ENCODE data around the gene TNFAIP8. TPM values are rescaled to one million over a fixed set of nuclear protein-coding genes. Genes with fewer than 3 reads are reported as not detected.

TNFAIP8 gene
- total RNA-seq, 1 experiment from 2014 or later = 7.3 TPM

- Histone ChIP-seq H2AK5ac (ENCODE audit: insufficient read length, low read length) (no peak overlapping the region), H3K23ac (ENCODE audit: insufficient read length, low read depth, low read length) (no peak overlapping the region), H3K23me2 (ENCODE audit: insufficient read length, low read depth, low read length, poor library complexity, severe bottlenecking) (no peaks in the 10 kb centered on the region), H3K9ac (ENCODE audit: extremely low read depth, insufficient read length, low read length) (no peak overlapping the region), H2BK12ac (ENCODE audit: insufficient read length, low read depth, low read length) (no peak overlapping the region), H4K20me1 (ENCODE audit: control insufficient read depth, insufficient read depth, insufficient read length) (no peaks in the 10 kb centered on the region), H4K5ac (ENCODE audit: insufficient read length, low read depth, low read length) (no peak overlapping the region), H3K4me1 (ENCODE audit: insufficient read depth, low read length) (peaks cover 7% of the 10 kb centered on the region; the same call in 1 of the 2 replicates), H4K91ac (ENCODE audit: insufficient read length, low read depth, low read length) (no peak overlapping the region), H3T11ph (ENCODE audit: low read length) (no peak overlapping the region), H2BK20ac (ENCODE audit: low read depth, low read length, poor library complexity, severe bottlenecking) (no peak overlapping the region), H3K56ac (ENCODE audit: insufficient read length, low read depth, low read length) (no peak overlapping the region), H3K27me3 (ENCODE audit: insufficient read depth, low read length) (no peaks in the 10 kb centered on the region), H2AFZ (ENCODE audit: low read length) (no peak overlapping the region), H2BK15ac (ENCODE audit: low read depth, low read length) (no peak overlapping the region), H3K27ac (ENCODE audit: insufficient read length, low read depth, low read length) (no peak overlapping the region), H3K14ac (ENCODE audit: insufficient read depth, low read length) (no peak overlapping the region), H2BK120ac (ENCODE audit: low read depth, low read length, poor library complexity, severe bottlenecking) (no peak overlapping the region), H3K79me1 (ENCODE audit: insufficient read depth, low read depth, low read length, poor library complexity, severe bottlenecking) (no peaks in the 10 kb centered on the region), H3K4me2 (ENCODE audit: insufficient read depth, insufficient read length, low read length) (no peak overlapping the region), H3K18ac (ENCODE audit: insufficient read length, low read depth, low read length) (no peak overlapping the region), H3K9me3 (ENCODE audit: control insufficient read depth, low read depth, low read length) (no peaks in the 10 kb centered on the region), H4K8ac (replicated peaks; ENCODE audit: insufficient read length, low read depth, low read length) (no peak overlapping the region), H2BK5ac (ENCODE audit: insufficient read length, low read length) (no peak overlapping the region), H3K4ac (ENCODE audit: low read depth, low read length) (no peak overlapping the region), H3K79me2 (ENCODE audit: insufficient read depth, low read length) (no peaks in the 10 kb centered on the region)
- WGBS (ENCODE audit: extremely low coverage, insufficient read length, low lambda C conversion rate) = no CpG with 5 or more reads among the region's 3 CpGs
- Mint-ChIP-seq H3K27ac (no peak overlapping the region), H3K9me3 (no peaks in the 10 kb centered on the region), H3K27me3 (ENCODE audit: low read depth) (no peaks in the 10 kb centered on the region), H3K36me3 (ENCODE audit: insufficient read depth in 1 of 3, low read depth in 3 of 3) (no peaks in the 10 kb centered on the region; a peak in 1 of 7 replicates), H3K4me3 (no peak overlapping the region), H3K4me1 (peaks cover 13 to 21% of the 10 kb centered on the region in 2 experiments)
- no peak for TF ChIP-seq CTCF (conservative IDR thresholded peaks at IDR 0.05)
- no peak for DNase-seq
Observed at GRCh38 chr5:119420169-119420568, 64.3 kb downstream of the TNFAIP8 start.

Data from H9 (cell line).